ENCODE results near the gene NFAT5. TPM values are rescaled to one million over a fixed set of nuclear protein-coding genes. Genes with fewer than 3 reads are reported as not detected.
"Not testable (repeated sequence)": the region's sequence is repeated elsewhere in the genome, so short reads cannot be mapped to it uniquely, and the experiment has no call there.

The NFAT5 gene
- total RNA-seq, 2 donors from 2014 or later, result 38.1 to 38.9 TPM

DNA sequence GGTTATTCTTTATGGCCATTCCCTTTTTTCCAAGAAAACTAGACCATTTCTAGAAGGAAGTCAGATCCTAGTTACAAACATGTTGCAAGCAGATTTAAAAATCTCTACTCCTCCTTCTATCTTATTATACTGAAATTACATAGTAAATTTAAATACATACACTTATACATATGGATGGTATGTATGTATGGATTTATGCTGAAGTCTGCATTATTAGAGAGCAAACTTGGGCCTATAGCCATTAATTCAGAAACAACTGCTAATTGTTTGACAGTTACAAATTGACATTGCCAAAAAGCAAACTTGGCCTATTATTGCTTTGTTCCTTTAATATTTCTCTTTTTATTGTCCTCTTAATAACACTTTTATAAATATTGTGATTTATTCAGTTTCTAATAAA lies 67.1 kb downstream of the NFAT5 start:
- no peaks in the 10 kb centered on the region for H3K4me1 ChIP-seq
- no peak for DNase-seq
- H3K27ac ChIP-seq, result no peak overlapping the region
- H3K36me3 ChIP-seq (replicated peaks in 1 of 2; ENCODE audit: insufficient read depth in 1 of 2, low read depth in 2 of 2), result no peaks in the 10 kb centered on the region
- no peak for ATAC-seq
- no peaks in the 10 kb centered on the region for H3K27me3 ChIP-seq
- TF ChIP-seq, protein P1, sequence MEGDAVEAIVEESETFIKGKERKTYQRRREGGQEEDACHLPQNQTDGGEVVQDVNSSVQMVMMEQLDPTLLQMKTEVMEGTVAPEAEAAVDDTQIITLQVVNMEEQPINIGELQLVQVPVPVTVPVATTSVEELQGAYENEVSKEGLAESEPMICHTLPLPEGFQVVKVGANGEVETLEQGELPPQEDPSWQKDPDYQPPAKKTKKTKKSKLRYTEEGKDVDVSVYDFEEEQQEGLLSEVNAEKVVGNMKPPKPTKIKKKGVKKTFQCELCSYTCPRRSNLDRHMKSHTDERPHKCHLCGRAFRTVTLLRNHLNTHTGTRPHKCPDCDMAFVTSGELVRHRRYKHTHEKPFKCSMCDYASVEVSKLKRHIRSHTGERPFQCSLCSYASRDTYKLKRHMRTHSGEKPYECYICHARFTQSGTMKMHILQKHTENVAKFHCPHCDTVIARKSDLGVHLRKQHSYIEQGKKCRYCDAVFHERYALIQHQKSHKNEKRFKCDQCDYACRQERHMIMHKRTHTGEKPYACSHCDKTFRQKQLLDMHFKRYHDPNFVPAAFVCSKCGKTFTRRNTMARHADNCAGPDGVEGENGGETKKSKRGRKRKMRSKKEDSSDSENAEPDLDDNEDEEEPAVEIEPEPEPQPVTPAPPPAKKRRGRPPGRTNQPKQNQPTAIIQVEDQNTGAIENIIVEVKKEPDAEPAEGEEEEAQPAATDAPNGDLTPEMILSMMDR (IDR thresholded peaks at IDR 0.05), result no peak
- TF ChIP-seq POLR2A (IDR thresholded peaks at IDR 0.05), result no peak
- intact Hi-C loops (cut with DNase I), result no loop called here
- H3K4me3 ChIP-seq, result no peak overlapping the region
- H3K9me3 ChIP-seq, result peaks cover 0 to 4% (median 0%) of the 10 kb centered on the region in 3 donors

DNA sequence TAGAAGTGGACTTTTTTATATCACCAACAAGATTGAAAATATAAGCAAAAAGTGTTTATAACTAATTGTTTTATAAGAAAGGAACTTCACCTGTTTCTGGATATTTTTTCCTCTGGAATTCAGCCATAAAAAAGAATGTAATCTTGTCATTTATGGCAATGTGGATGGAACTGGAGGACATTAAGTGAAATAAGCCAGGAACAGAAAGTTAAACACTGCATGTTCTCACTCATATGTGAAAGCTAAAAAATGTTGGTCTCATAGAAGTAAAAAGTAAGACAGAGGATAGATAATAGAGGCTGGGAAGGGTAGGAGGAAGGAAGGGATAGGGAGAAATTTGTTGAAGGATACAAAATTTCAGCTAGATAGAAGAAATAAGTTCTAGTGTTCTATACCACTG lies 67.6 kb downstream of the NFAT5 start:
- no peaks in the 10 kb centered on the region for H3K36me3 ChIP-seq (replicated peaks in 1 of 2; ENCODE audit: insufficient read depth in 1 of 2, low read depth in 2 of 2)
- no peaks in the 10 kb centered on the region for H3K4me1 ChIP-seq
- peaks cover 0 to 4% (median 0%) of the 10 kb centered on the region in 3 donors for H3K9me3 ChIP-seq
- no peak for TF ChIP-seq POLR2A (IDR thresholded peaks at IDR 0.05)
- TF ChIP-seq, protein P1 (IDR thresholded peaks at IDR 0.05), result no peak
- DNase-seq, result no peak
- no peak for ATAC-seq
- H3K27me3 ChIP-seq, result no peaks in the 10 kb centered on the region
- H3K4me3 ChIP-seq, result no peak overlapping the region
- no peak overlapping the region for H3K27ac ChIP-seq
- intact Hi-C loops (cut with DNase I), result no loop called here

DNA sequence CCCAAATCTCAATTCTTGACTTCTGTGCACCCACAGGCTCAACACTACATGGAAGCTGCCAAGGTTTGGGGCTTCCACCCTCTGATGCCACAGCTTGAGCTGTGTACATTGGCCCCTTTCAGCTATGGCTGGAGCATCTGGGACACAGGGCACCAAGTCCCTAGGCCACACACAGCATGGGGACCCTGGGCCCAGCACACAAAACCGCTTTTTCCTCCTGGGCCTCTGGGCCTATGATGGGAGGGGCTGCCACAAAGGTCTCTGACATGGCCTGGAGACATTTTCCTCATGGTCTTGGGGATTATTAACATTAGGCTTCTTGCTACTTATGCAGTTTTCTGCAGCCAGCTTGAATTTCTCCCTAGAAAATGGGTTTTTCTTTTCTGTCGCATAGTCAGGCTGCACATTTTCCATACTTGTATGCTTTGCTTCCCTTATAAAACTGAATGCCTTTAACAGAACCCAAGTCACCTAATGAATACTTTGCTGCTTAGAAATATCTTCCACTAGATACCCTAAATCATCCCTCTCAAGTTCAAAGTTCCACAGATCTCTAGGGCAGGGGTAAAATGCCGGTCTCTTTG lies 70.9 kb downstream of the NFAT5 start:
- H3K27ac ChIP-seq; H3K9me3 ChIP-seq; ATAC-seq; H3K4me3 ChIP-seq; DNase-seq; H3K27me3 ChIP-seq; H3K36me3 ChIP-seq (replicated peaks in 1 of 2; ENCODE audit: insufficient read depth in 1 of 2, low read depth in 2 of 2); H3K4me1 ChIP-seq; intact Hi-C loops (cut with DNase I): not testable (repeated sequence)
- WGBS, 2 donors, result 98 to 100% methylated on average over 3 of the region's 3 CpGs

DNA sequence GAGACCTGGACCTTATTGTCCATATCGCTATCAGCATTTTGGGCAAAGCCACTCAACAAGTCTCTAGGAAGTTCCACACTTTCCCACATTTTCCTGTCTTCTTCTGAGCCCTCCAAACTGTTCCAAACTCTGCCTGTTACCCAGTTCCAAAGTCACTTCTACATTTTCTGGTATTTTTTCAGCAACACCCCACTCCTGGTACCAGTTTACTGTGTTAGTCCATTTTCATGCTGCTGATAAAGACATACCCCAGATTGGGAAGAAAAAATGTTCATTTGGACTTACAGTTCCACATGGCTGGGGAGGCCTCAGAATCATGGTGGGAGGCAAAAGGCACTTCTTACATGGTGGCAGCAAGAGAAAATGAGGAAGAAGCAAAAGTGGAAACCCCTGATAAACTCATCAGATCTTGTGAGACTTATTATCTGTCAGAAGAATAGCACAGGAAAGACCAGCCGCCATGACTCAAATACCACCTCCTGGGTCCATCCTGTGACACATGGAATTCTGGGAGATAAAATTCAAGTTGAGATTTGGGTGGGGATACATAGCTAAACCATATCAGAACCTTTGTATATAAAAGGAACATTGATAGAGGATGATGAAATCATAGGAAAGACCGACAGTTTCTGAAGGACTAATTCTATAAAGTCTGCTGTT lies 71.6 kb downstream of the NFAT5 start:
- ATAC-seq; H3K36me3 ChIP-seq (replicated peaks in 1 of 2; ENCODE audit: insufficient read depth in 1 of 2, low read depth in 2 of 2); H3K4me3 ChIP-seq; H3K9me3 ChIP-seq; H3K4me1 ChIP-seq; DNase-seq; H3K27me3 ChIP-seq; intact Hi-C loops (cut with DNase I); H3K27ac ChIP-seq: not testable (repeated sequence)
- 94 to 98% methylated on average over 3 of the region's 3 CpGs for WGBS, 2 donors

DNA sequence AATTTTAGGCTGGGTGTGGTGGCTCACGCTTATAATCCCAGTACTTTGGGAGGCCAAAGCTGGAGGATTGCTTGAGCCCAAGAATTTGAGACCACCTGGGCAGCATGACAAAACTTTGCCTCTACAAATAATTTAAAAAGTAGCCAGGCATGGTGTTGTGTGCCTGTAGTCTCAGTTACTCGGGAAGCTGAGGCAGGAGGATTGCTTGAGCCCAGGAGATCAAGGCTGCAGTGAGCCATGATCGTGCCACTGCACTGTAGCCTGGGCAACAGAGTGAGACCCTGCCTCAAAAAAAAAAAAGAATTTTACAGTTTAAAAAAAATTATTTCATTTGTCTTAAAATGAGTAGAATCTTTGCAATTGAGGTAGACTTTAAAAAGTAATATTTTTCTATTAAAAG lies 78.2 kb downstream of the NFAT5 start:
- H3K9me3 ChIP-seq; H3K4me3 ChIP-seq; DNase-seq; H3K27ac ChIP-seq; ATAC-seq; intact Hi-C loops (cut with DNase I); H3K36me3 ChIP-seq (replicated peaks in 1 of 2; ENCODE audit: insufficient read depth in 1 of 2, low read depth in 2 of 2); H3K4me1 ChIP-seq; H3K27me3 ChIP-seq: not testable (repeated sequence)
- WGBS, 2 donors, result 92 to 96% methylated on average over 3 of the region's 3 CpGs

DNA sequence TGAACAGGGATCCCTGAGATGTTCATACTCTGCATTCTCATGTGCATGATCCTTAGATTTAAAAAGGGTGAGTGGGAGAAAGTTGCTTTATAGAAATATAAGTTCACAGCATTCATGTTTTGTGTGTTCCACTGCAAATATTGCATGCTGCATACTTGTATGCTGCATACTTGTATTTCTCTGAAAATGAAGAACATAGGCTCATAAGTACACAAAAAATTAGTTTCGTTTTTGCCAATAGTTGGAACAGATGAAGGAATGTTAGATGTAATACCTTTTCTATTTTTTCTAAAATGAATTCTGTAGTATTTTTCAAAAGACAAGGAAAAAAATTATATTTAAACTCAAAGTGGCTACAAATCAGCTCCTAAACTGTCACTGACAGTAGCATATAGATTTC lies 79.0 kb downstream of the NFAT5 start:
- no peaks in the 10 kb centered on the region for H3K4me1 ChIP-seq
- no peak for DNase-seq
- no peaks in the 10 kb centered on the region for H3K27me3 ChIP-seq
- WGBS, 2 donors, result 8 to 11% methylated on average over 1 of the region's 1 CpG
- H3K36me3 ChIP-seq (replicated peaks in 1 of 2; ENCODE audit: insufficient read depth in 1 of 2, low read depth in 2 of 2), result peaks cover under 1 to 4% of the 10 kb centered on the region in 2 donors
- no peak overlapping the region for H3K27ac ChIP-seq
- no peaks in the 10 kb centered on the region for H3K9me3 ChIP-seq
- ATAC-seq, result no peak
- TF ChIP-seq, protein P1 (IDR thresholded peaks at IDR 0.05), result no peak
- TF ChIP-seq POLR2A (IDR thresholded peaks at IDR 0.05), result no peak
- intact Hi-C loops (cut with DNase I), result no loop called here
- H3K4me3 ChIP-seq, result no peak overlapping the region
